Left ventricle myocardium inferior (tissue), 1 donor: Measurements from ENCODE around the gene ULBP1. TPM values are rescaled to one million over a fixed set of nuclear protein-coding genes. Genes with fewer than 3 reads are reported as not detected.
"Not testable (repeated sequence)": the region's sequence is repeated elsewhere in the genome, so short reads cannot be mapped to it uniquely, and the experiment has no call there.

Source experiments
- DNase-seq: peaks from one replicate; pipeline ENCODE4 v3.0.0-alpha.2; 2020
- H3K27ac ChIP-seq: fragments of 200-600 bp; replicated peaks from 2 replicates; pipeline ENCODE4 v1.8.0; 2021
- H3K27me3 ChIP-seq: fragments of 200-600 bp; 2 replicates; pipeline ENCODE4 v1.8.0; 2021; ENCODE audit warnings: low read depth
- H3K36me3 ChIP-seq: fragments of 200-600 bp; 2 replicates; pipeline ENCODE4 v1.8.0; 2021
- H3K4me1 ChIP-seq: fragments of 200-600 bp; 2 replicates; pipeline ENCODE4 v1.8.0; 2021
- H3K4me3 ChIP-seq: fragments of 200-600 bp; 2 replicates; pipeline ENCODE4 v1.8.0; 2021; ENCODE audit warnings: mild to moderate bottlenecking, moderate library complexity
- H3K9me3 ChIP-seq: fragments of 200-600 bp; replicated peaks from 2 replicates; pipeline ENCODE4 v1.8.0; 2021
- CTCF ChIP-seq: fragments of 200-600 bp; IDR thresholded peaks from 2 replicates; pipeline ENCODE4 v1.8.0; 2021; ENCODE audit warnings: antibody characterized with exemption, mild to moderate bottlenecking, borderline replicate concordance
- intact Hi-C: fragments of 100-400 bp; cut with micrococcal nuclease; formaldehyde crosslinking; loops from one replicate; pipeline ENCODE4 v1.11.0; 2022
- total RNA-seq: library from RNA; stranded (reverse); fragmentation: NEBNext Ultra II Directional; extraction: Animal tissue kit (Norgen Biotek cat#: 25700); gene quantifications from one replicate; pipeline ENCODE4 v1.2.1, GENCODE V29; 2021
- donor health status: DM: no; HTN: yes; CAD: no; lungs with severe emphysema.

Gene ULBP1
- total RNA-seq, 1 donor from 2014 or later = 0.38 TPM

- DNase-seq = no peak
- intact Hi-C loops = no loop called here
- H3K27me3 ChIP-seq = peaks cover 82% of the 10 kb centered on the region
Observed at GRCh38 chr6:150004101-150004782, 40.5 kb downstream of the ULBP1 start.

GRCh38 chr6:150004783-150005717 lies 41.3 kb downstream of the ULBP1 start:
- intact Hi-C loops = no loop called here
- peak; percentile 95 for DNase-seq
- H3K4me3 ChIP-seq = peak overlapping the region; percentile 73
- H3K27me3 ChIP-seq = peaks cover 82% of the 10 kb centered on the region
- H3K36me3 ChIP-seq = no peaks in the 10 kb centered on the region
- peaks cover 18% of the 10 kb centered on the region for H3K4me1 ChIP-seq
- TF ChIP-seq CTCF = peak; percentile 9
- H3K9me3 ChIP-seq = no peaks in the 10 kb centered on the region
- H3K27ac ChIP-seq = peak overlapping the region; percentile 26

More at GRCh38 chr6:150004101-150004782, 40.5 kb downstream of the ULBP1 start:
- peak overlapping the region; percentile 73 for H3K4me3 ChIP-seq
- H3K9me3 ChIP-seq = no peaks in the 10 kb centered on the region
- TF ChIP-seq CTCF = no peak
- H3K36me3 ChIP-seq = no peaks in the 10 kb centered on the region
- H3K4me1 ChIP-seq = peaks cover 18% of the 10 kb centered on the region
- no peak overlapping the region for H3K27ac ChIP-seq

- TF ChIP-seq CTCF = no peak
- Histone ChIP-seq H3K27me3 (peaks cover 85% of the 10 kb centered on the region), H3K27ac (no peak overlapping the region), H3K36me3 (no peaks in the 10 kb centered on the region), H3K4me1 (peaks cover 18% of the 10 kb centered on the region), H3K4me3 (peak overlapping the region; percentile 73), H3K9me3 (no peaks in the 10 kb centered on the region)
- DNase-seq = no peak
- intact Hi-C loops = no loop called here
Observed at GRCh38 chr6:150005761-150006651, 42.3 kb downstream of the ULBP1 start.

GRCh38 chr6:150006961-150007464 lies 43.3 kb downstream of the ULBP1 start:
- peaks cover 18% of the 10 kb centered on the region for H3K4me1 ChIP-seq
- H3K27me3 ChIP-seq = peaks cover 87% of the 10 kb centered on the region
- no peak for DNase-seq
- no peaks in the 10 kb centered on the region for H3K9me3 ChIP-seq
- no peak overlapping the region for H3K4me3 ChIP-seq
- intact Hi-C loops = no loop called here
- H3K27ac ChIP-seq = no peak overlapping the region
- peak; percentile 42 for TF ChIP-seq CTCF
- no peaks in the 10 kb centered on the region for H3K36me3 ChIP-seq

- H3K27ac ChIP-seq = no peak overlapping the region
- H3K36me3 ChIP-seq = no peaks in the 10 kb centered on the region
- no peak for DNase-seq
- no peaks in the 10 kb centered on the region for H3K9me3 ChIP-seq
- TF ChIP-seq CTCF = no peak
- intact Hi-C loops = no loop called here
- no peak overlapping the region for H3K4me3 ChIP-seq
- H3K4me1 ChIP-seq = peaks cover 18% of the 10 kb centered on the region
- peaks cover 93% of the 10 kb centered on the region for H3K27me3 ChIP-seq
Observed at GRCh38 chr6:150008588-150008987, 44.8 kb downstream of the ULBP1 start.

GRCh38 chr6:150012846-150013784 lies 49.4 kb downstream of the ULBP1 start:
- intact Hi-C loops = loop anchor here (10.0 kb wide), 1 partner anchor 178 kb away; no protein-coding TSS in a partner anchor
- H3K9me3 ChIP-seq = not testable (repeated sequence)

More at GRCh38 chr6:150012846-150013784, 49.4 kb downstream of the ULBP1 start:
- peaks cover 96% of the 10 kb centered on the region for H3K27me3 ChIP-seq
- not testable (repeated sequence) for H3K36me3 ChIP-seq, H3K4me3 ChIP-seq, H3K4me1 ChIP-seq, H3K27ac ChIP-seq, DNase-seq
